Fibroblast of peridontal ligament (primary cell): ENCODE results near the gene ASTN1.

ENCODE experiments used
- DNase-seq: peaks from one replicate; pipeline ENCODE4 v3.0.0-alpha.2; 2010; ENCODE audit errors: extremely low read depth

Gene ASTN1

GRCh38 chr1:176993587-176993986 lies 170.9 kb downstream of the ASTN1 start:
- no peak for DNase-seq

GRCh38 chr1:176989754-176990153 lies 174.8 kb downstream of the ASTN1 start:
- no peak for DNase-seq

- no peak for DNase-seq
Observed at GRCh38 chr1:176989023-176989422, 175.5 kb downstream of the ASTN1 start.

- no peak for DNase-seq
Observed at GRCh38 chr1:176987016-176987415, 177.5 kb downstream of the ASTN1 start.

GRCh38 chr1:176983731-176984130 lies 180.8 kb downstream of the ASTN1 start:
- no peak for DNase-seq

GRCh38 chr1:176976771-176977170 lies 187.7 kb downstream of the ASTN1 start:
- DNase-seq: no peak

- DNase-seq: no peak
Observed at GRCh38 chr1:176976225-176976624, 188.3 kb downstream of the ASTN1 start.

GRCh38 chr1:176964687-176965086 lies 199.8 kb downstream of the ASTN1 start:
- DNase-seq: no peak

- DNase-seq: no peak
Observed at GRCh38 chr1:176963181-176963580, 201.3 kb downstream of the ASTN1 start.

GRCh38 chr1:176961678-176962077 lies 202.8 kb downstream of the ASTN1 start:
- no peak for DNase-seq

GRCh38 chr1:176959191-176959820 lies 205.2 kb downstream of the ASTN1 start:
- no peak for DNase-seq

GRCh38 chr1:176957603-176958002 lies 206.9 kb downstream of the ASTN1 start:
- no peak for DNase-seq

GRCh38 chr1:176954242-176954641 lies 210.3 kb downstream of the ASTN1 start:
- DNase-seq: no peak

GRCh38 chr1:176950736-176951324 lies 213.7 kb downstream of the ASTN1 start:
- DNase-seq: no peak

- no peak for DNase-seq
Observed at GRCh38 chr1:176949033-176949662, 215.4 kb downstream of the ASTN1 start.

GRCh38 chr1:176944606-176945005 lies 219.9 kb downstream of the ASTN1 start:
- no peak for DNase-seq

GRCh38 chr1:176943783-176944182 lies 220.7 kb downstream of the ASTN1 start:
- no peak for DNase-seq

- no peak for DNase-seq
Observed at GRCh38 chr1:176942346-176942745, 222.2 kb downstream of the ASTN1 start.

- DNase-seq: no peak
Observed at GRCh38 chr1:176939993-176940392, 224.5 kb downstream of the ASTN1 start.

GRCh38 chr1:176938375-176938774 lies 226.1 kb downstream of the ASTN1 start:
- no peak for DNase-seq

- DNase-seq: no peak
Observed at GRCh38 chr1:176934370-176934769, 230.1 kb downstream of the ASTN1 start.

- no peak for DNase-seq
Observed at GRCh38 chr1:176932114-176933104, 232.1 kb downstream of the ASTN1 start.
